Activated B cell treated with CpG ODN at 0.5 μM for 24 hours (primary cell): ENCODE results near the gene KRTAP19-1. TPM values are rescaled to one million over a fixed set of nuclear protein-coding genes. Genes with fewer than 3 reads are reported as not detected.
"Not testable (repeated sequence)": the region's sequence is repeated elsewhere in the genome, so short reads cannot be mapped to it uniquely, and the experiment has no call there.

Experiments
- ATAC-seq: fragments of 200-7000 bp; cut with Tn5 transposase; one replicate; pipeline ENCODE4 v1.10.0; 2021; ENCODE audit warnings: low read depth, mild to moderate bottlenecking, moderate library complexity
- CTCF ChIA-PET: fragments of 350-600 bp; sonication (Branson Sonifier 250); formaldehyde crosslinking; loops from one replicate; lab custom pipeline; 2021; ENCODE audit warnings: antibody characterized with exemption; lab: Charles Lee
- POLR2A ChIA-PET: fragments of 350-600 bp; sonication (Branson Sonifier 250); formaldehyde crosslinking; loops from one replicate; lab custom pipeline; 2021; ENCODE audit warnings: antibody characterized with exemption; lab: Charles Lee
- DNase-seq: peaks from one replicate; pipeline ENCODE4 v3.0.0; 2022
- H3K27ac Mint-ChIP-seq: one replicate; pipeline ENCODE4 v1.8.0; 2020; ENCODE audit warnings: mixed read lengths
- H3K27me3 Mint-ChIP-seq: one replicate; pipeline ENCODE4 v1.8.0; 2021; ENCODE audit warnings: mixed read lengths
- H3K36me3 Mint-ChIP-seq: one replicate; pipeline ENCODE4 v1.8.0; 2021; ENCODE audit warnings: low read depth, mixed read lengths
- H3K4me1 Mint-ChIP-seq: one replicate; pipeline ENCODE4 v1.8.0; 2021; ENCODE audit warnings: mixed read lengths
- H3K4me3 Mint-ChIP-seq: one replicate; pipeline ENCODE4 v1.8.0; 2020; ENCODE audit warnings: mild to moderate bottlenecking, mixed read lengths
- H3K9me3 Mint-ChIP-seq: one replicate; pipeline ENCODE4 v1.8.0; 2020; ENCODE audit warnings: mixed read lengths
- intact Hi-C: fragments of 100-400 bp; cut with micrococcal nuclease; formaldehyde crosslinking; loops from one replicate; pipeline ENCODE4 v1.15.1; 2024
- total RNA-seq: library from RNA; stranded (reverse); gene quantifications from 2 replicates; pipeline ENCODE4 v1.2.3, GENCODE V29; 2022
- TF ChIP-seq, protein P1 (sequence below): fragments of 200-600 bp; IDR thresholded peaks from one replicate; pipeline ENCODE4 v1.8.0; 2022; ENCODE audit warnings: antibody characterized with exemption, mild to moderate bottlenecking

The KRTAP19-1 gene
- total RNA-seq, result not detected in 2 replicates

DNA sequence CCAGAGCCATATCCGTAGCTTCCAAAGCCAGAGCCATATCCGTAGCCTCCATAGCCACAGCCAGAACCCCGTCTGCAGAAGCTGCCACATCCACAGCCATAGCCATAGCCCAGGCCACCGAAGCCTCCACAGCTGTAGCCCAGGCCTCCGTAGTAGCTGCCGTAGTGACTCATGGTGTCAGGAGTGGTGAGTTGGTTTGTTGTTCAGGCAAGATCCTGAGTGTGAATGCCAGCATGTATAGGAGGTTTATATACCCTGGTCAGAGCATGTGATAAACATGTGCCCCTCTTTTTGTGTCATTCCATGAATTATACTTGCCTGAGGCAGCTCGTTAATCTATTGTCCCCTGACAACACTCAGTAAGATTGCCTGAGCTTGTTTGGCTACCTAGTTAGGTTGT is at the start of gene KRTAP19-1:
Gene KRTAP19-1 (minus strand): TSS at position 223 of the 400 bp plus-strand sequence. CDS start 50 bp downstream, at position 173.
- intact Hi-C loops, result no loop called here
- no peak within 1 kb of the TSS for H3K27ac Mint-ChIP-seq
- H3K4me3 Mint-ChIP-seq, result no peak within 1 kb of the TSS
- TF ChIP-seq, protein P1, sequence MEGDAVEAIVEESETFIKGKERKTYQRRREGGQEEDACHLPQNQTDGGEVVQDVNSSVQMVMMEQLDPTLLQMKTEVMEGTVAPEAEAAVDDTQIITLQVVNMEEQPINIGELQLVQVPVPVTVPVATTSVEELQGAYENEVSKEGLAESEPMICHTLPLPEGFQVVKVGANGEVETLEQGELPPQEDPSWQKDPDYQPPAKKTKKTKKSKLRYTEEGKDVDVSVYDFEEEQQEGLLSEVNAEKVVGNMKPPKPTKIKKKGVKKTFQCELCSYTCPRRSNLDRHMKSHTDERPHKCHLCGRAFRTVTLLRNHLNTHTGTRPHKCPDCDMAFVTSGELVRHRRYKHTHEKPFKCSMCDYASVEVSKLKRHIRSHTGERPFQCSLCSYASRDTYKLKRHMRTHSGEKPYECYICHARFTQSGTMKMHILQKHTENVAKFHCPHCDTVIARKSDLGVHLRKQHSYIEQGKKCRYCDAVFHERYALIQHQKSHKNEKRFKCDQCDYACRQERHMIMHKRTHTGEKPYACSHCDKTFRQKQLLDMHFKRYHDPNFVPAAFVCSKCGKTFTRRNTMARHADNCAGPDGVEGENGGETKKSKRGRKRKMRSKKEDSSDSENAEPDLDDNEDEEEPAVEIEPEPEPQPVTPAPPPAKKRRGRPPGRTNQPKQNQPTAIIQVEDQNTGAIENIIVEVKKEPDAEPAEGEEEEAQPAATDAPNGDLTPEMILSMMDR, result no peak
- POLR2A ChIA-PET, result no interaction called here
- no peaks in the 10 kb centered on the region for H3K27me3 Mint-ChIP-seq
- H3K36me3 Mint-ChIP-seq, result no peaks in the 10 kb centered on the region
- peaks cover 6% of the 10 kb centered on the region for H3K9me3 Mint-ChIP-seq
- no peak for ATAC-seq
- H3K4me1 Mint-ChIP-seq, result no peaks in the 10 kb centered on the region
- DNase-seq, result no peak
- CTCF ChIA-PET, result no interaction called here

- intact Hi-C loops, result no loop called here
- Mint-ChIP-seq H3K27ac (no peak overlapping the region), H3K36me3 (no peaks in the 10 kb centered on the region), H3K9me3 (peaks cover 7% of the 10 kb centered on the region), H3K27me3 (no peaks in the 10 kb centered on the region), H3K4me3 (no peak overlapping the region), H3K4me1 (no peaks in the 10 kb centered on the region)
- ChIA-PET POLR2A (no interaction called here), CTCF (no interaction called here)
- TF ChIP-seq, protein P1, result no peak
- ATAC-seq (no peak), DNase-seq (no peak)
These were observed 38.7 kb upstream of the KRTAP19-1 start for GRCh38 chr21:30518876-30519275.

DNA sequence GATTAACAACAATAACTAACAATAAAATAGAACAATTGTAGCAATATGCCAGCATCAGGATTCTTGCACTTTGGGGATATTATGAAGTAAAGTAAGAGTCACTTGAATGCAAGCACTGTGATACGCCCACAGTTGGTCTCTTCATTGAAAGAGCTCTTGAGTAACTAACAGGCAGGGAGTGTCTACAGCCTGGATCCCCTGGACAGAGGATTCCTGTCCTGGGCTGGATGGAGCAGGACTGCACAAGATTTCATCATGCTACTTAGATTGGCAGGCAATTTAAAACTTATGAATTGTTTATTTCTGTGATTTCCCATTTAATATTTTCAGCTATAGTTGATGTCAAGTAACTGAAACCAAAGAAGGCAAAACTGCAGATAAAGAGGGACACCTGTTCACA is 35.5 kb upstream of the KRTAP19-1 start:
- no peaks in the 10 kb centered on the region for H3K27me3 Mint-ChIP-seq
- POLR2A ChIA-PET, result no interaction called here
- no peak overlapping the region for H3K4me3 Mint-ChIP-seq
- TF ChIP-seq, protein P1, result no peak
- peaks cover 4% of the 10 kb centered on the region for H3K9me3 Mint-ChIP-seq
- no peak for ATAC-seq
- no peak for DNase-seq
- intact Hi-C loops, result no loop called here
- H3K36me3 Mint-ChIP-seq, result no peaks in the 10 kb centered on the region
- no peak overlapping the region for H3K27ac Mint-ChIP-seq
- CTCF ChIA-PET, result no interaction called here
- H3K4me1 Mint-ChIP-seq, result no peaks in the 10 kb centered on the region

GRCh38 chr21:30505621-30506205 is 25.5 kb upstream of the KRTAP19-1 start:
- H3K27me3 Mint-ChIP-seq, POLR2A ChIA-PET, H3K36me3 Mint-ChIP-seq, H3K4me3 Mint-ChIP-seq, H3K27ac Mint-ChIP-seq, ATAC-seq, DNase-seq, H3K9me3 Mint-ChIP-seq, intact Hi-C loops, H3K4me1 Mint-ChIP-seq, CTCF ChIA-PET: not testable (repeated sequence)

DNA sequence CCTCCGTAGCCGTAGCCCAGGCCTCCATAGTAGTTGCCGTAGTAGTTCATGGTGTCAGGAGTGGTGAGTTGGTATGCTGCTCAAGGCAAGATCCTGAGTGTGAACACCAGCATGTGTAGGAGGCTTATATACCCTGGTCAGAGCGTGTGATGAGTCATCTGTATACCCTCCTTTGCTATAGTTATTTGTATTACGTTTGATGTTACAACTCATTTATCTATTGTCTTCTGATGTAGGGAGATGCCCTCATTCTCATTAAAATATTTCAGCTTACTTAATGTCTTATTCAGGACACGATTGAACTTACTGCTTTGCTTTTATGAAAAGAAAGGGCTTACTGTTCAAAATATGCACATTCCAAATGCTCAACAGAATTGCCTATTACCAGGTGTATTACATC is 21.9 kb upstream of the KRTAP19-1 start, which contains the start of gene KRTAP19-5:
Gene KRTAP19-5 (minus strand): TSS at position 101 of the 400 bp plus-strand sequence. CDS start 51 bp downstream, at position 50.
- ATAC-seq, result no peak
- Mint-ChIP-seq H3K36me3 (no peaks in the 10 kb centered on the region), H3K9me3 (peaks cover 5% of the 10 kb centered on the region), H3K27me3 (no peaks in the 10 kb centered on the region), H3K27ac (no peak within 1 kb of the TSS), H3K4me1 (no peaks in the 10 kb centered on the region), H3K4me3 (no peak within 1 kb of the TSS)
- CTCF ChIA-PET, result no interaction called here
- TF ChIP-seq, protein P1, result no peak
- no peak for DNase-seq
- POLR2A ChIA-PET, result no interaction called here
- intact Hi-C loops, result no loop called here
